Chondrocyte (in vitro differentiated cells): Measurements from ENCODE around the gene ATOH7. TPM values are rescaled to one million over a fixed set of nuclear protein-coding genes. Genes with fewer than 3 reads are reported as not detected.

Experiments used
- DNase-seq: peaks from one replicate; pipeline ENCODE4 v3.0.0; 2021; ENCODE audit warnings: mixed read lengths, low spot score
- H3K27ac Mint-ChIP-seq: one replicate; pipeline ENCODE4 v1.8.0; 2021; ENCODE audit warnings: mild to moderate bottlenecking, moderate library complexity, mixed read lengths; ENCODE audit not compliant: unreplicated experiment
- H3K27me3 Mint-ChIP-seq: 2 replicates; pipeline ENCODE4 v1.8.0; 2021; ENCODE audit warnings: low read depth, mixed read lengths
- H3K36me3 Mint-ChIP-seq: 2 replicates; pipeline ENCODE4 v1.8.0; 2021; ENCODE audit warnings: low read depth, mixed read lengths
- H3K4me1 Mint-ChIP-seq: 2 replicates; pipeline ENCODE4 v1.8.0; 2021; ENCODE audit warnings: low read depth, mild to moderate bottlenecking, mixed read lengths
- H3K4me3 Mint-ChIP-seq: one replicate; pipeline ENCODE4 v1.8.0; 2021; ENCODE audit warnings: mild to moderate bottlenecking, moderate library complexity, mixed read lengths; ENCODE audit not compliant: unreplicated experiment
- H3K9me3 Mint-ChIP-seq: 2 replicates; pipeline ENCODE4 v1.8.0; 2021; ENCODE audit warnings: low read depth, mixed read lengths
- total RNA-seq: library from RNA; stranded (reverse); gene quantifications from 3 replicates; pipeline ENCODE4 v1.2.1, GENCODE V29; 2021
- TF ChIP-seq, protein P1 (sequence below): fragments of 200-600 bp; sonication (generic); IDR thresholded peaks from 2 replicates; pipeline ENCODE4 v1.5.0; 2021; ENCODE audit warnings: antibody characterized with exemption, mild to moderate bottlenecking, moderate library complexity

The ATOH7 gene
- total RNA-seq, 1 donor from 2014 or later: not detected

- peaks cover 4% of the 10 kb centered on the region for H3K4me1 Mint-ChIP-seq
- no peaks in the 10 kb centered on the region for H3K36me3 Mint-ChIP-seq
- DNase-seq: no peak
- no peaks in the 10 kb centered on the region for H3K27me3 Mint-ChIP-seq
- no peak overlapping the region for H3K4me3 Mint-ChIP-seq
- H3K27ac Mint-ChIP-seq: no peak overlapping the region
- TF ChIP-seq, protein P1, sequence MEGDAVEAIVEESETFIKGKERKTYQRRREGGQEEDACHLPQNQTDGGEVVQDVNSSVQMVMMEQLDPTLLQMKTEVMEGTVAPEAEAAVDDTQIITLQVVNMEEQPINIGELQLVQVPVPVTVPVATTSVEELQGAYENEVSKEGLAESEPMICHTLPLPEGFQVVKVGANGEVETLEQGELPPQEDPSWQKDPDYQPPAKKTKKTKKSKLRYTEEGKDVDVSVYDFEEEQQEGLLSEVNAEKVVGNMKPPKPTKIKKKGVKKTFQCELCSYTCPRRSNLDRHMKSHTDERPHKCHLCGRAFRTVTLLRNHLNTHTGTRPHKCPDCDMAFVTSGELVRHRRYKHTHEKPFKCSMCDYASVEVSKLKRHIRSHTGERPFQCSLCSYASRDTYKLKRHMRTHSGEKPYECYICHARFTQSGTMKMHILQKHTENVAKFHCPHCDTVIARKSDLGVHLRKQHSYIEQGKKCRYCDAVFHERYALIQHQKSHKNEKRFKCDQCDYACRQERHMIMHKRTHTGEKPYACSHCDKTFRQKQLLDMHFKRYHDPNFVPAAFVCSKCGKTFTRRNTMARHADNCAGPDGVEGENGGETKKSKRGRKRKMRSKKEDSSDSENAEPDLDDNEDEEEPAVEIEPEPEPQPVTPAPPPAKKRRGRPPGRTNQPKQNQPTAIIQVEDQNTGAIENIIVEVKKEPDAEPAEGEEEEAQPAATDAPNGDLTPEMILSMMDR: no peak
- peaks cover 2% of the 10 kb centered on the region for H3K9me3 Mint-ChIP-seq
These were observed 39.8 kb downstream of the ATOH7 start for GRCh38 chr10:68192113-68192512.

- H3K36me3 Mint-ChIP-seq: no peaks in the 10 kb centered on the region
- no peak for DNase-seq
- peaks cover 2% of the 10 kb centered on the region for H3K9me3 Mint-ChIP-seq
- peaks cover 3% of the 10 kb centered on the region for H3K4me1 Mint-ChIP-seq
- no peak overlapping the region for H3K4me3 Mint-ChIP-seq
- TF ChIP-seq, protein P1: no peak
- H3K27ac Mint-ChIP-seq: no peak overlapping the region
- H3K27me3 Mint-ChIP-seq: no peaks in the 10 kb centered on the region
These were observed 43.1 kb downstream of the ATOH7 start for GRCh38 chr10:68188835-68189234.

- Mint-ChIP-seq H3K9me3 (no peaks in the 10 kb centered on the region), H3K36me3 (no peaks in the 10 kb centered on the region), H3K27me3 (no peaks in the 10 kb centered on the region), H3K27ac (no peak overlapping the region), H3K4me3 (no peak overlapping the region), H3K4me1 (peaks cover 3% of the 10 kb centered on the region)
- TF ChIP-seq, protein P1: no peak
- no peak for DNase-seq
These were observed 46.8 kb downstream of the ATOH7 start for GRCh38 chr10:68185085-68185484.

DNA sequence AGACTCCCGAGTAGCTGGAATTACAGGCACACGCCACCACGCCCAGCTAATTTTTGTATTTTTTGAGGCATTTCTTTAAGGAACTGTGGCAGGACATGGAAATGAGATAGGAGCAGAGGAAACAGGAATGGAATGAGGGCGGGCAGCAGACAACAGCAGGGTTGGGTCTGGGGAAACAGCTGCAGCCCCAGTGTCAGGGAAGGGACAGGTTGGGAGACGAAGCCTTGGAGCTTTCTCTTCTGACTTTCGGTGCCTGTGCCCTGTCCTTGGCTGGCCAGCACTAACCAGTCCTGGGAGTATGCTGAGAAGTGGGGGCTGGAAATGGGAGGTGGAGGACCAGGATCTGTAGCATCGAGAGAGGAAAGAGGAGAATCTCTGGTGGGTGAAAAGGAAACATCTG is 47.4 kb downstream of the ATOH7 start:
- DNase-seq: no peak
- H3K9me3 Mint-ChIP-seq: no peaks in the 10 kb centered on the region

More for the DNA sequence above, 47.4 kb downstream of the ATOH7 start:
- TF ChIP-seq, protein P1: no peak
- Mint-ChIP-seq H3K4me1 (peaks cover 3% of the 10 kb centered on the region), H3K27me3 (no peaks in the 10 kb centered on the region), H3K27ac (no peak overlapping the region), H3K36me3 (no peaks in the 10 kb centered on the region), H3K4me3 (no peak overlapping the region)

Other genes starting within 250 kb of the ATOH7 start
- gene HERC4, start 156.8 kb downstream of the ATOH7 start, total RNA-seq: 41.6 to 55.0 TPM (median 42.5 TPM) in 3 replicates
- 0.08 to 1.5 TPM (median 0.10 TPM) in 3 replicates for gene MYPN, start 122.6 kb downstream of the ATOH7 start, total RNA-seq
- gene HNRNPH3, start 100.0 kb upstream of the ATOH7 start, total RNA-seq: 66.5 to 100 TPM (median 73.1 TPM) in 3 replicates
- 6.7 to 8.8 TPM (median 8.5 TPM) in 3 replicates for gene PBLD, start 100.8 kb upstream of the ATOH7 start, total RNA-seq
- 19.8 to 22.3 TPM (median 20.2 TPM) in 3 replicates for gene RUFY2, start 175.2 kb upstream of the ATOH7 start, total RNA-seq
- 2.9 to 10.2 TPM (median 6.8 TPM) in 3 replicates for gene DNA2, start 239.9 kb upstream of the ATOH7 start, total RNA-seq